Chondrocyte (in vitro differentiated cells): ENCODE data around the gene GABBR1. TPM values are rescaled to one million over a fixed set of nuclear protein-coding genes. Genes with fewer than 3 reads are reported as not detected.

Experiments
- DNase-seq: peaks from one replicate; pipeline ENCODE4 v3.0.0; 2021; ENCODE audit warnings: mixed read lengths, low spot score
- H3K27ac Mint-ChIP-seq: one replicate; pipeline ENCODE4 v1.8.0; 2021; ENCODE audit warnings: mild to moderate bottlenecking, moderate library complexity, mixed read lengths; ENCODE audit not compliant: unreplicated experiment
- H3K27me3 Mint-ChIP-seq: 2 replicates; pipeline ENCODE4 v1.8.0; 2021; ENCODE audit warnings: low read depth, mixed read lengths
- H3K36me3 Mint-ChIP-seq: 2 replicates; pipeline ENCODE4 v1.8.0; 2021; ENCODE audit warnings: low read depth, mixed read lengths
- H3K4me1 Mint-ChIP-seq: 2 replicates; pipeline ENCODE4 v1.8.0; 2021; ENCODE audit warnings: low read depth, mild to moderate bottlenecking, mixed read lengths
- H3K4me3 Mint-ChIP-seq: one replicate; pipeline ENCODE4 v1.8.0; 2021; ENCODE audit warnings: mild to moderate bottlenecking, moderate library complexity, mixed read lengths; ENCODE audit not compliant: unreplicated experiment
- H3K9me3 Mint-ChIP-seq: 2 replicates; pipeline ENCODE4 v1.8.0; 2021; ENCODE audit warnings: low read depth, mixed read lengths
- CTCF ChIP-seq: fragments of 200-600 bp; sonication (generic); IDR thresholded peaks from 2 replicates; pipeline ENCODE4 v1.5.0; 2021; ENCODE audit warnings: antibody characterized with exemption, mild to moderate bottlenecking, moderate library complexity
- total RNA-seq: library from RNA; stranded (reverse); gene quantifications from 3 replicates; pipeline ENCODE4 v1.2.1, GENCODE V29; 2021

The GABBR1 gene
- total RNA-seq, 1 donor from 2014 or later: 50.7 TPM

- H3K4me3 Mint-ChIP-seq: no peak overlapping the region
- TF ChIP-seq CTCF: no peak
- no peaks in the 10 kb centered on the region for H3K9me3 Mint-ChIP-seq
- peaks cover 52% of the 10 kb centered on the region for H3K36me3 Mint-ChIP-seq
- DNase-seq: no peak
- H3K27me3 Mint-ChIP-seq: no peaks in the 10 kb centered on the region
- no peak overlapping the region for H3K27ac Mint-ChIP-seq
- H3K4me1 Mint-ChIP-seq: no peaks in the 10 kb centered on the region
Observed at GRCh38 chr6:29611426-29611825, 21.6 kb downstream of the GABBR1 start.

- Mint-ChIP-seq H3K27me3 (no peaks in the 10 kb centered on the region), H3K27ac (no peak overlapping the region), H3K36me3 (peaks cover 60% of the 10 kb centered on the region), H3K9me3 (no peaks in the 10 kb centered on the region), H3K4me3 (no peak overlapping the region), H3K4me1 (no peaks in the 10 kb centered on the region)
- no peak for TF ChIP-seq CTCF
- DNase-seq: no peak
Observed at GRCh38 chr6:29610540-29610939, 22.4 kb downstream of the GABBR1 start.

- Mint-ChIP-seq H3K4me3 (no peak overlapping the region), H3K4me1 (no peaks in the 10 kb centered on the region), H3K9me3 (no peaks in the 10 kb centered on the region), H3K36me3 (peaks cover 64% of the 10 kb centered on the region), H3K27ac (no peak overlapping the region), H3K27me3 (no peaks in the 10 kb centered on the region)
- no peak for DNase-seq
- TF ChIP-seq CTCF: no peak
Observed at GRCh38 chr6:29608131-29608530, 24.9 kb downstream of the GABBR1 start.

- no peaks in the 10 kb centered on the region for H3K4me1 Mint-ChIP-seq
- H3K4me3 Mint-ChIP-seq: no peak overlapping the region
- no peak for DNase-seq
- H3K9me3 Mint-ChIP-seq: no peaks in the 10 kb centered on the region
- H3K27me3 Mint-ChIP-seq: no peaks in the 10 kb centered on the region
- H3K36me3 Mint-ChIP-seq: peaks cover 65% of the 10 kb centered on the region
- no peak overlapping the region for H3K27ac Mint-ChIP-seq
- no peak for TF ChIP-seq CTCF
Observed at GRCh38 chr6:29603930-29604329, 29.1 kb downstream of the GABBR1 start.

GRCh38 chr6:29603456-29603855, 29.5 kb downstream of the GABBR1 start:
- DNase-seq: no peak
- no peak overlapping the region for H3K4me3 Mint-ChIP-seq

More at GRCh38 chr6:29603456-29603855, 29.5 kb downstream of the GABBR1 start:
- Mint-ChIP-seq H3K36me3 (peaks cover 61% of the 10 kb centered on the region), H3K4me1 (no peaks in the 10 kb centered on the region), H3K9me3 (no peaks in the 10 kb centered on the region), H3K27ac (no peak overlapping the region), H3K27me3 (no peaks in the 10 kb centered on the region)
- TF ChIP-seq CTCF: no peak
